ENCODE data around the gene GSTM3.
A peak's percentile ranks its signal among the peaks of the same experiment; 100 is the strongest.

GSTM3 gene

GRCh38 chr1:109740615-109741373, at the start of gene GSTM3:
TSS of gene GSTM3 (minus strand) at chr1:109741038. CDS start at chr1:109740287, 751 bp downstream.
- Histone ChIP-seq H3K79me2 (no peaks in the 10 kb centered on the region), H3K9me3 (ENCODE audit: control insufficient read depth, low read length) (no peaks in the 10 kb centered on the region), H2AFZ (peak within 1 kb of the TSS; percentile 96), H3K27ac (peak within 1 kb of the TSS; percentile 51), H3K9ac (no peak within 1 kb of the TSS), H3K4me3 (ENCODE audit: low read depth, low read length) (peak within 1 kb of the TSS; percentile 74), H3K4me1 (no peaks in the 10 kb centered on the region), H3K36me3 (ENCODE audit: control insufficient read depth, insufficient read depth, low read length) (no peaks in the 10 kb centered on the region), H3K4me2 (ENCODE audit: low read length) (peak within 1 kb of the TSS; percentile 78), H3K27me3 (ENCODE audit: control insufficient read depth, insufficient read depth, low read length) (no peaks in the 10 kb centered on the region)
- no peak for TF ChIP-seq CTCF (IDR thresholded peaks at IDR 0.05)

- Histone ChIP-seq H3K4me2 (ENCODE audit: low read length) (no peak overlapping the region), H3K27me3 (ENCODE audit: control insufficient read depth, insufficient read depth, low read length) (no peaks in the 10 kb centered on the region), H3K4me3 (ENCODE audit: low read depth, low read length) (no peak overlapping the region), H3K4me1 (peaks cover 4% of the 10 kb centered on the region), H3K27ac (no peak overlapping the region), H2AFZ (no peak overlapping the region), H3K9ac (no peak overlapping the region), H3K36me3 (ENCODE audit: control insufficient read depth, insufficient read depth, low read length) (no peaks in the 10 kb centered on the region), H3K79me2 (no peaks in the 10 kb centered on the region), H3K9me3 (ENCODE audit: control insufficient read depth, low read length) (no peaks in the 10 kb centered on the region)
- TF ChIP-seq CTCF (IDR thresholded peaks at IDR 0.05) = no peak
Measured at GRCh38 chr1:109790329-109790728, 49.5 kb upstream of the GSTM3 start.

- H3K4me1 ChIP-seq = peaks cover 4% of the 10 kb centered on the region
- H3K36me3 ChIP-seq (ENCODE audit: control insufficient read depth, insufficient read depth, low read length) = no peaks in the 10 kb centered on the region
- TF ChIP-seq CTCF (IDR thresholded peaks at IDR 0.05) = no peak
- no peak overlapping the region for H3K9ac ChIP-seq
- no peaks in the 10 kb centered on the region for H3K9me3 ChIP-seq (ENCODE audit: control insufficient read depth, low read length)
- no peaks in the 10 kb centered on the region for H3K27me3 ChIP-seq (ENCODE audit: control insufficient read depth, insufficient read depth, low read length)
- no peak overlapping the region for H3K4me3 ChIP-seq (ENCODE audit: low read depth, low read length)
- no peaks in the 10 kb centered on the region for H3K79me2 ChIP-seq
- H3K4me2 ChIP-seq (ENCODE audit: low read length) = no peak overlapping the region
- no peak overlapping the region for H2AFZ ChIP-seq
- no peak overlapping the region for H3K27ac ChIP-seq
Measured at GRCh38 chr1:109789551-109790180, 48.8 kb upstream of the GSTM3 start.

GRCh38 chr1:109788695-109789521, 48.1 kb upstream of the GSTM3 start:
- Histone ChIP-seq H3K4me1 (peaks cover 4% of the 10 kb centered on the region), H3K27ac (no peak overlapping the region), H3K9ac (no peak overlapping the region), H3K4me2 (ENCODE audit: low read length) (no peak overlapping the region), H3K4me3 (ENCODE audit: low read depth, low read length) (no peak overlapping the region), H2AFZ (no peak overlapping the region), H3K79me2 (no peaks in the 10 kb centered on the region), H3K9me3 (ENCODE audit: control insufficient read depth, low read length) (no peaks in the 10 kb centered on the region), H3K27me3 (ENCODE audit: control insufficient read depth, insufficient read depth, low read length) (no peaks in the 10 kb centered on the region), H3K36me3 (ENCODE audit: control insufficient read depth, insufficient read depth, low read length) (no peaks in the 10 kb centered on the region)
- TF ChIP-seq CTCF (IDR thresholded peaks at IDR 0.05) = no peak

Measured in parathyroid adenoma (tissue), 2 donors.